Caki2 (cell line): ENCODE results near the gene PSD2. TPM values are rescaled to one million over a fixed set of nuclear protein-coding genes. Genes with fewer than 3 reads are reported as not detected.

Source experiments
- DNase-seq: peaks from one replicate; pipeline ENCODE4 v3.0.0-alpha.2; 2015; ENCODE audit warnings: low read depth
- in situ Hi-C: cut with HindIII; loops from 2 replicates; pipeline ENCODE4 v1.10.0; 2016; ENCODE audit warnings: low sequenced_read_pairs, low pct_unique_long_range_greater_than_20kb, mixed read lengths
- total RNA-seq: library from RNA; depleted of rRNA; stranded (reverse); fragments of >200 nt; shearing (Covaris generic); gene quantifications from 2 replicates; pipeline ENCODE4 v1.2.3, GENCODE V29; 2014; ENCODE audit warnings: low replicate concordance

PSD2 gene
- total RNA-seq, 1 experiment from 2014 or later = not detected

- no peak for DNase-seq
- in situ Hi-C loops = no loop called here
Observed at GRCh38 chr5:139806726-139807646, 11.4 kb downstream of the PSD2 start.

GRCh38 chr5:139807647-139808030 is 12.0 kb downstream of the PSD2 start:
- DNase-seq = no peak
- in situ Hi-C loops = no loop called here

GRCh38 chr5:139808481-139809330 is 13.1 kb downstream of the PSD2 start:
- in situ Hi-C loops = no loop called here

GRCh38 chr5:139809331-139809810 is 13.8 kb downstream of the PSD2 start:
- no peak for DNase-seq
- in situ Hi-C loops = no loop called here

More at GRCh38 chr5:139808481-139809330, 13.1 kb downstream of the PSD2 start:
- DNase-seq = no peak

- in situ Hi-C loops = no loop called here
- DNase-seq = no peak
Observed at GRCh38 chr5:139810341-139811273, 15.0 kb downstream of the PSD2 start.

GRCh38 chr5:139811274-139811607 is 15.6 kb downstream of the PSD2 start:
- no peak for DNase-seq
- in situ Hi-C loops = no loop called here

- in situ Hi-C loops = no loop called here
- no peak for DNase-seq
Observed at GRCh38 chr5:139812323-139812722, 16.7 kb downstream of the PSD2 start.

- no peak for DNase-seq
- in situ Hi-C loops = no loop called here
Observed at GRCh38 chr5:139812836-139813805, 17.5 kb downstream of the PSD2 start.

GRCh38 chr5:139814191-139814601 is 18.6 kb downstream of the PSD2 start:
- DNase-seq = no peak
- in situ Hi-C loops = no loop called here

- in situ Hi-C loops = no loop called here
- no peak for DNase-seq
Observed at GRCh38 chr5:139814704-139815280, 19.2 kb downstream of the PSD2 start.

- DNase-seq = no peak
- in situ Hi-C loops = no loop called here
Observed at GRCh38 chr5:139816566-139816965, 21.0 kb downstream of the PSD2 start.

- DNase-seq = no peak
- in situ Hi-C loops = no loop called here
Observed at GRCh38 chr5:139817362-139817761, 21.8 kb downstream of the PSD2 start.

- DNase-seq = no peak
- in situ Hi-C loops = no loop called here
Observed at GRCh38 chr5:139817970-139818369, 22.4 kb downstream of the PSD2 start.

GRCh38 chr5:139820130-139820529 is 24.5 kb downstream of the PSD2 start:
- in situ Hi-C loops = no loop called here
- DNase-seq = no peak

- DNase-seq = no peak
- in situ Hi-C loops = no loop called here
Observed at GRCh38 chr5:139820606-139821005, 25.0 kb downstream of the PSD2 start.

- in situ Hi-C loops = no loop called here
- no peak for DNase-seq
Observed at GRCh38 chr5:139821806-139822552, 26.4 kb downstream of the PSD2 start.
